GM13977 (cell line): Measurements from ENCODE around the gene CYP27B1.
A peak's percentile ranks its signal among the peaks of the same experiment; 100 is the strongest.

Source experiments
- DNase-seq: peaks from one replicate; pipeline ENCODE4 v3.0.0; 2012; ENCODE audit warnings: low spot score
- CTCF ChIP-seq: IDR thresholded peaks from 2 replicates; pipeline ENCODE4 v1.5.1; 2012; ENCODE audit warnings: mild to moderate bottlenecking, control low read depth; ENCODE audit not compliant: insufficient read depth; ENCODE audit errors: extremely low read depth, missing control alignments
- in situ Hi-C: fragments of 300-500 bp; cut with MboI; formaldehyde crosslinking; loops from one replicate; pipeline ENCODE4 v1.12.0; 2022; ENCODE audit warnings: low sequenced_read_pairs, low pct_unique_long_range_greater_than_20kb, mixed read lengths, inconsistent platforms; ENCODE audit not compliant: unreplicated experiment

Gene CYP27B1

GRCh38 chr12:57743769-57744168, 23.1 kb downstream of the CYP27B1 start:
- TF ChIP-seq CTCF, result no peak
- in situ Hi-C loops, result no loop called here
- no peak for DNase-seq

- DNase-seq, result peak; percentile 79
- in situ Hi-C loops, result no loop called here
- TF ChIP-seq CTCF, result peak; percentile 53
These were observed 24.8 kb downstream of the CYP27B1 start for GRCh38 chr12:57741844-57742738.

- no peak for TF ChIP-seq CTCF
- in situ Hi-C loops, result no loop called here
- DNase-seq, result no peak
These were observed 25.5 kb downstream of the CYP27B1 start for GRCh38 chr12:57741413-57741789.

- peak; percentile 81 for DNase-seq
- in situ Hi-C loops, result no loop called here
- TF ChIP-seq CTCF, result no peak
These were observed 26.0 kb downstream of the CYP27B1 start for GRCh38 chr12:57740656-57741412.

GRCh38 chr12:57739914-57740538, 26.9 kb downstream of the CYP27B1 start:
- DNase-seq, result no peak
- in situ Hi-C loops, result no loop called here
- TF ChIP-seq CTCF, result no peak

GRCh38 chr12:57739387-57739786, 27.5 kb downstream of the CYP27B1 start:
- in situ Hi-C loops, result no loop called here
- DNase-seq, result no peak
- no peak for TF ChIP-seq CTCF
